Hematopoietic multipotent progenitor cell treated with erythropoietin and hydrocortisone succinate and interleukin-3 and kit ligand, for 15 days (in vitro differentiated cells): Measurements from ENCODE around the gene BORCS5.
"Not testable (repeated sequence)": the region's sequence is repeated elsewhere in the genome, so short reads cannot be mapped to it uniquely, and the experiment has no call there.

ENCODE experiments used
- DNase-seq: peaks from one replicate; pipeline ENCODE4 v3.0.0-alpha.2; 2015; ENCODE audit warnings: low spot score

The BORCS5 gene

DNA sequence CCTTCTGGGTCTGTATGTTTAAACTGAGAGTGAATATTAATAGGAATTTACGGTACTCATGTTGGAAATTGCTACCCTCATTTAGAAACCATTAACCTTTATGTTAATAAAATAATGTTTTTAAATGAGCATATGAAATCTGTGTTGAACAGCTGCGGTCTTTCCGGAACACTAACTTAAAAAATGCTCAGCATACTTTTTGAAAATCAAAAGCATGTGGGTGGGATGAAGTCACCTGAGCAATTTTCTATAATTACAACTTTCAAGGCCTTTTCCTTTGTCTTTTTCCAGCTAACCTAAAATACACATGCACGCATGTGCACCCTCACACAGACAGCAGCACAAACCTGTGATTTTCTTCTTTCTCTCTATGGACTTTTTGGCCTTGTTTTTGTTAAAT lies 39.8 kb downstream of the BORCS5 start:
- no peak for DNase-seq

GRCh38 chr12:12397184-12397583 lies 40.3 kb downstream of the BORCS5 start:
- DNase-seq, result no peak

DNA sequence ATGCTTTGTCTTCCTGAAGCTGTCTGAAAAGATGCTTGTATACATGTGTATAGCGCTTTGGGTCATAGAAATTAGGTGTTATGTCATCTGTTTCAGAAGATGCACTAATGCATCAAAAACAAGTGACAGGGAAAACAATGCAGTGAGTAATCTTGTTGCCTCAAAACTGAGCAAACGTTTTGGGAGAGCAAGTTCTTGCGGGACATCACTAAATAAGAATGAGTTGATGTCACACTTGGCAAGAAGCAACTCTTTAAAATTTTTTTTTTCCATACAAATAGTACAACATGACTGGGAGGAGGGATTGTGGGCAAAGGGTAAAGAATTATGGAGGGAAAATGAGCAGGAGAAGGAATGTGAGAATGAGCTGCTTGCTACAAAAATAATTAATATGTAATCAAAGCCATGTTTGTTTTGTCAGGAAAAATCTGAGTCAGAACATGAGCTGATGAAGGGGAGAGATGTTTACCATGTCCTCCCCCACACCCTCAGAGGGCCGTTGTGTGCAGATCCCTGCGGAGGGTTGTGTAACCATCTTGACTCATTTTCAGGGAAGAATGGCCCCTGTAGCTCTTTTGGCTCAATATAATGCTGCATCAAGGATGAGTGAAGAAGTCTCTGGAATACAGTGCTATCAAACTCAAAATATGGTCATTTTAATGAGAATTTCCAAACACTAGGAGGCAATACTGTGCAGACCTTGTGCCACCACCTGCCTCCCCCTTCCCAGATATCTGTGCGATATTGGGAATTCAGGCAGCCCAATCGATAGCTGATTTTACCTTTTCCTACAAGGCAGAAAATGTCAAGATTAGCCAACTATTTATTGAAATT lies 41.4 kb downstream of the BORCS5 start:
- no peak for DNase-seq

GRCh38 chr12:12399161-12399560 lies 42.3 kb downstream of the BORCS5 start:
- DNase-seq, result no peak

DNA sequence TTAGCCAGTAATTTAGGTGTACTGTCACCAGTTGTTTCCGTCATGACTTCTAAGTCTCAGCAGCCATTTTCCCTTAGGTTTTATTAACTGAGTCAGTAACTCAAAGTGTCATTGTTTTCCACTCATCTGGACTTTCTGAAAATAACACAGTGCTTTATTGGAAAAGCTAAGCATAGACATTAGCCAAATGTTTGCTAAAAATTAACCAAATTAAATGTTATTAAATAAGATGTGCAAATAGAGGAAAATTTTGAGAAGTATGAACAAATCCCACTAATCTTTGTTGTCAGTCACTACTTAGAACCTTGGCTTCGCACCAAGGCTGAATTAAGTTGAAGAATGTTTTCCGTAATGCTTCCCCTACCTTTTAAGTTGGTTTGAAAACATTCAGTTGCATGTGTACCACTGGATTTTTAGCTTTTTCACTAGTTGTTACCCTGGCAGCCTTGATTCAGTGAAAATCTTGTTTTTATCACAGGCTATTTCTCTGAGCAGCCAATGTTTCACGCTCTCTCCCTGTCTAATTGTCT lies 43.0 kb downstream of the BORCS5 start:
- no peak for DNase-seq

DNA sequence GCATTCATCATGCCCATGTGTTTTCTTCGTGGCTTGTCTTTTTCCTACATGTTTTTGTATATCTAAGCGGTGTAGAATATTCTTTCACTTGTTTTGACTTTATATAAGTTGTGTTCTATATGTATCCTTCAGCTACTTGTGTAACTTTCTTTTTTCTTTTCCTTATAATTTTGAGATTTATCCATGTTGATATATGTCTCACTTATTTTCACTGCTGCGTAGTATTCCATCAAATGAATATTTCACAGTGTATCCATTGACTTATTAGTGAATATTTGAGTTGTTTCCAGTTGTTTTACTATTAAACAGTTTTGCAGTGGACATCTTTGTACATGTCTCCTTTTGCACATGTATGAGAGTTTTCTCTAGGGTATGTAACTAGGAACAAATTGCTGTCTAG lies 43.9 kb downstream of the BORCS5 start:
- no peak for DNase-seq

GRCh38 chr12:12403264-12404248 lies 46.7 kb downstream of the BORCS5 start:
- no peak for DNase-seq

DNA sequence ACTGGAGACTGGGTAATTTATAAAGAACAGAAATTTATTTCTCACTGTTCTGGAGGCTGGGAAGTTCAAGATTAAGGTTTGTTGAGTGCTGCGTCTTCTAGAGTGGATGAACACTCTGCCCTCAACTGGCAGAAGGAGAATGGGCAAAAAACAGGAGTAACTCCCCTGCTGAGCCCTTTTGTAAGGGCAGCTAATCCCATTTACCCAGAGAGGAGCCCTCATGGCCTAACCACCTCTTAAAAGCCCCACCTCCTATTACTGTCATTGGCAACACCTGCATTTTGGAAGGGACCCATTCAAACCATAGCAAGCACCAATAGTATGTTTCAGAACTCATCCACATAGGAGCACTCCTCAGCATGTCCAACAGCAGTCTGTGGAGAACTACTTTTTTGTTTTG lies 47.4 kb downstream of the BORCS5 start:
- DNase-seq, result no peak

GRCh38 chr12:12405882-12406281 lies 49.0 kb downstream of the BORCS5 start:
- no peak for DNase-seq

GRCh38 chr12:12406762-12407161 lies 49.9 kb downstream of the BORCS5 start:
- DNase-seq, result no peak

DNA sequence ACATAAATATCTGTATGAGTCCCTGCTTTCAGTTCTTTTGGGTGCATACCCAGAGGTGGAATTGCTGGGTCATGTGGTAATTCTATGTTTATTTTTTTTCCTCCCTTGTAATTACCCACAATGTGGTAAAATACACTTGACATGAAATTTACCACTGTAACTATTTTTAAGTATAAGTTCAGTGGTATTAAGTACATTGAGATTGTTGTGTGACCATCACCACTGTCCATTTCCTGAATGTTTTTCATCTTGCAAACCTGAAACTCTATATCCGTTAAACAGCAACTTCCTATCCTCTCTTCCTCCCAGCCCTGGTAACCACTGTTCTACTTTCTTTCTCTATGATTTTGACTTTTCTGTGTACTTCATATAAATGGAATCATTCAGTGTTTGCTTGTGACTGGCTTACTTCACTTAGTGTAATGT lies 51.4 kb downstream of the BORCS5 start:
- no peak for DNase-seq

GRCh38 chr12:12409337-12409736 lies 52.5 kb downstream of the BORCS5 start:
- DNase-seq, result not testable (repeated sequence)

DNA sequence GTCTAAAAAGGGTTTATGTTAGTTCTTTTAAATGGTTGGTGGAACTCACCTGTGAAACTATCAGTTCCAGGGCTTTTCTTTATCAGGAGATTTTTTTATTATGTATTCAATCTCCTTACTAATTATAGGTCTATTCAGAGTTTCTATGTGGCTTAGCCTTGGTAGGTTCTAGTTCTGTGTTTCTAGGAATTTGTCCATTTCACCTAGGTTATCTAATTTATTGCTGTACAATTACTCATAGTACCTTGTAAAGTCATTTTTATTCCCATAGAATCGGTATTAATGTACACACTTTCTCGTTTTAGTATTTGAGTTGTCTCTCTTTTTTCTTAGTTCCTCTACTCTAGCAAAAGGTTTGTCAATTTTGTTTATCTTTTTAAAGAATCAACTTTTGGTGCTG lies 59.0 kb downstream of the BORCS5 start:
- no peak for DNase-seq

GRCh38 chr12:12419165-12419564 lies 62.3 kb downstream of the BORCS5 start:
- DNase-seq, result not testable (repeated sequence)

DNA sequence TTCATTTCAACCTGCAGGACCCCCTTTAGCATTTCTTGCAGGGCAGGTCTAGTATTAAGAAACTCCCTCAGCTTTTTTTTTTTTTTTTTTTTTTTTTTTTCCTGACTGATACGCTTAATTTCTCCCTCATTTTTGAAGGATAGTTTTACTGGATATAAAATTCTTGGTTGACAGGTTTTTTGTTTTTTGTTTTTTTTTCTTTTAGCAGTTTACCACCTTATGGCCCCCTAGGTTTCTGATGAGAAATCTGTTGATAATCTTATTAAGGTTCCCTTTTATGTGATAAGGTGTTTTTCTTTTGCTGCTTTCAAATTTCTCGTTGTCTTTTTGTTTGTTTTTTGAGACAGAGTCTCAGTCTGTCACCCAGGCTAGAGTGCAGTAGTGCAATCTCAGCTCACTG lies 66.5 kb downstream of the BORCS5 start:
- DNase-seq, result no peak

GRCh38 chr12:12425001-12425400 lies 68.1 kb downstream of the BORCS5 start:
- no peak for DNase-seq

GRCh38 chr12:12425616-12426015 lies 68.7 kb downstream of the BORCS5 start:
- no peak for DNase-seq

DNA sequence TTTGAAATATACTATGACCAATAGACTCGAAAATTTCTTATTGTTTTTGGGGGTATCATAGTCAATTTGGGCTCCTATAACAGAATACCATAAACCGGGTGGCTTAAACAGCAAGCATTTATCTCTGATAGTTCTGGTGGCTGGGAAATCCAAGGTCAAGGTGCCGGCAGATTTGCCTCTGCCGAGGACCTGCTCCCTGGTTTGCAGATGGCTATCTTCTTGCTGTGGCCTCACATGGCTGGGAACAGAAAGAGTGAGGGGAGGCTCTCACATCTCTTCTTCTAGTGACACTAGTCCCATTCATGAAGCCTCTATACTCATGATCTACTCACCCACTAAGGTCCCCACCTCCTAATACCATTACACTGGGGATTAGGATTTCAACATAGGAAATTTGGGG lies 70.7 kb downstream of the BORCS5 start:
- DNase-seq, result no peak

- DNase-seq, result no peak
Measured at GRCh38 chr12:12428047-12428446, 71.2 kb downstream of the BORCS5 start.

- DNase-seq, result no peak
Measured at GRCh38 chr12:12428961-12429657, 72.2 kb downstream of the BORCS5 start.

DNA sequence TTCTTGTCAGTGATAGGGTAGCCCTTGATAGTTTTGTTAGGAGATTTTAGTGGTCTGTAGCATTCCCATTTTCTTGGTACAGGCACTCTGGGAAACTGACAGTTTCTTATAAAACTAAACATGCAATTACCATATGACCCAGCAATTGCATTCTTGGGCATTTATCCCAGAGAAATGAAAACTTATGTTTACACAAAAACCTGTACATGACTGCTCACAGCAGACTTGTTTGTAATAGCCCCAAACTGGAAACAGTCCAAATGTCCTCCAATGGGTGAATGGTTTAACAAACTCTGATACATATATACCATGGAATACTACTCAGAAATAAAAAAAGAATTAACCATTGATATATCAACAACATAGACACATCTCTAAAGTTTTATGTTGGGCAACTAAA lies 75.5 kb downstream of the BORCS5 start:
- no peak for DNase-seq

DNA sequence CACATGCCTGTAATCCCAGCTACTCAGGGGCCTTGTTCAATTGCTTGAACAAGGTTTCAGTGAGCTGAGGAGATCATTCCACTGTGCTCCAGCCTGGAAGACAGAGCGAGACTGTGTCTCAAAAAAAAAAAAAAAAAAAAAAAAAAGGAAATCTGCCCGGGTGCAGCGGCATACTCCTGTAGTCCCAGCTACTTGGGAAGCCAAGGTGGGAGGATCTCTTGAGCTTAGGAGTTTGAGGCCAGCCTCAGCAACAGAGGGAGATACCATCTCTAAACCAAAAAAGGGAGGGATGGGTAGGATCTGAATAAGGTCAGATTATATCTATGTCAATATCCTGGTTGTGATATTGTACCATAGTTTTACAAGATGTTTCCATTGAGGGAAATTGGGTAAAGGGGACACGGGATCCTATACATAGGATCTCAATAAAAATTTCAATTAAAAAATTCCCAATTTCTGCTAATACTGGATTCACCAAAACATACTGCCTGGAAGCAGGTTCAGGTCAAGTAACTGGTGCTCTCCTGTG lies 76.4 kb downstream of the BORCS5 start:
- DNase-seq, result no peak
